ENCODE results near the gene USP6NL. TPM values are rescaled to one million over a fixed set of nuclear protein-coding genes. Genes with fewer than 3 reads are reported as not detected.

The USP6NL gene
- total RNA-seq: 10 to 100 TPM; 50.4 to 56.1 TPM
- polyA plus RNA-seq (ENCODE audit: insufficient read depth, low read depth, low replicate concordance): 64.9 TPM
- long read RNA-seq, donor 1, full-length matches to known transcripts: 7 of 7 reads
- long read RNA-seq, donor 1, partial matches to known transcripts: 0 of 7 reads
- long read RNA-seq, donor 1, other reads (novel, unspliced or antisense): 0 of 7 reads
- long read RNA-seq, donor 2, full-length matches to known transcripts: 6 of 13 reads
- long read RNA-seq, donor 2, partial matches to known transcripts: 7 of 13 reads
- long read RNA-seq, donor 2, other reads (novel, unspliced or antisense): 0 of 13 reads

- Histone ChIP-seq H3K36me3 (ENCODE audit: low read depth, missing control alignments) (no peaks in the 10 kb centered on the region), H3K4me1 (peaks cover 12% of the 10 kb centered on the region), H3K27me3 (no peaks in the 10 kb centered on the region), H3K9me3 (no peaks in the 10 kb centered on the region), H3K27ac (peak within 1 kb of the TSS; percentile 84 to 96), H3K4me3 (peak within 1 kb of the TSS; percentile 73 to 98)
- TF ChIP-seq, protein P1, sequence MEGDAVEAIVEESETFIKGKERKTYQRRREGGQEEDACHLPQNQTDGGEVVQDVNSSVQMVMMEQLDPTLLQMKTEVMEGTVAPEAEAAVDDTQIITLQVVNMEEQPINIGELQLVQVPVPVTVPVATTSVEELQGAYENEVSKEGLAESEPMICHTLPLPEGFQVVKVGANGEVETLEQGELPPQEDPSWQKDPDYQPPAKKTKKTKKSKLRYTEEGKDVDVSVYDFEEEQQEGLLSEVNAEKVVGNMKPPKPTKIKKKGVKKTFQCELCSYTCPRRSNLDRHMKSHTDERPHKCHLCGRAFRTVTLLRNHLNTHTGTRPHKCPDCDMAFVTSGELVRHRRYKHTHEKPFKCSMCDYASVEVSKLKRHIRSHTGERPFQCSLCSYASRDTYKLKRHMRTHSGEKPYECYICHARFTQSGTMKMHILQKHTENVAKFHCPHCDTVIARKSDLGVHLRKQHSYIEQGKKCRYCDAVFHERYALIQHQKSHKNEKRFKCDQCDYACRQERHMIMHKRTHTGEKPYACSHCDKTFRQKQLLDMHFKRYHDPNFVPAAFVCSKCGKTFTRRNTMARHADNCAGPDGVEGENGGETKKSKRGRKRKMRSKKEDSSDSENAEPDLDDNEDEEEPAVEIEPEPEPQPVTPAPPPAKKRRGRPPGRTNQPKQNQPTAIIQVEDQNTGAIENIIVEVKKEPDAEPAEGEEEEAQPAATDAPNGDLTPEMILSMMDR (IDR thresholded peaks at IDR 0.05): no peak
- TF ChIP-seq POLR2A (IDR thresholded peaks at IDR 0.05): no peak
- 0 to 1% methylated on average over 12 to 92 of the region's 107 CpGs for WGBS, 2 donors
- peak; percentile 92 for DNase-seq
- intact Hi-C loops (cut with DNase I; ENCODE audit: low total_unique reads): loop anchor here (10.0 kb wide), 1 partner anchor 77 kb away; no protein-coding TSS in a partner anchor
Observed at GRCh38 chr10:11611248-11612020, at the start of gene USP6NL. Gene USP6NL (minus strand): TSS chr10:11611650. CDS start chr10:11597634, 14,016 bp downstream.

DNA sequence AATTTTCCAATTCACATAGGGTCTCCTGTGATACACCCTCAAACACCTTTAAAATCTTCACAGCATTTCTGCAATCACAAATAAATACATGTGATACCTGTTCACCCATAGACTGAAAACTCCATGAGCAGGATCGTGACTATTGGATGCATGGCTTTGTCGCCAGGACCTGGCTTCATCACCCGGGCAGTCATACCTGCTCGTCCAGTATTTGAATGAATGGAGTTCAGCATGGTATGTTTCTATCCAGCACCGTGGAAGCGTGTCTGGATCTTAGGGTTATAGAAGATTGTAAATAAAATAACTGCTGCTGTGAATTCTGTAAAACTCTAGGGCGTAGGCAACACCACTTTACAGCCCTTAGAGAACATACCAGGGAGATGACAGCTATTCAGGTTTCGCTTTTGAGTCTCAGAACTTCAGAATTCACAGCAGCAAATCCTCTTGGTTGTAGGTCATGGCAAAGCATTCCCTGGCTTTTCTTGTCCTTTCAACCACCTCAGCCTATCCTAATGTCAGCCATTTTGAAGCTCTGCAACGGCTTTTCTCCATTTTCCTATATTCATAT lies 47.4 kb upstream of the USP6NL start:
- H3K9me3 ChIP-seq: no peaks in the 10 kb centered on the region
- no peak for DNase-seq
- H3K36me3 ChIP-seq (ENCODE audit: low read depth, missing control alignments): no peaks in the 10 kb centered on the region
- TF ChIP-seq, protein P1 (IDR thresholded peaks at IDR 0.05): no peak
- TF ChIP-seq POLR2A (IDR thresholded peaks at IDR 0.05): no peak
- H3K27ac ChIP-seq: no peak overlapping the region
- intact Hi-C loops (cut with DNase I; ENCODE audit: low total_unique reads): no loop called here
- H3K27me3 ChIP-seq: no peaks in the 10 kb centered on the region
- peaks cover 8% of the 10 kb centered on the region for H3K4me1 ChIP-seq
- H3K4me3 ChIP-seq: no peak overlapping the region
- 94 to 96% methylated on average over 9 of the region's 9 CpGs for WGBS, 2 donors

DNA sequence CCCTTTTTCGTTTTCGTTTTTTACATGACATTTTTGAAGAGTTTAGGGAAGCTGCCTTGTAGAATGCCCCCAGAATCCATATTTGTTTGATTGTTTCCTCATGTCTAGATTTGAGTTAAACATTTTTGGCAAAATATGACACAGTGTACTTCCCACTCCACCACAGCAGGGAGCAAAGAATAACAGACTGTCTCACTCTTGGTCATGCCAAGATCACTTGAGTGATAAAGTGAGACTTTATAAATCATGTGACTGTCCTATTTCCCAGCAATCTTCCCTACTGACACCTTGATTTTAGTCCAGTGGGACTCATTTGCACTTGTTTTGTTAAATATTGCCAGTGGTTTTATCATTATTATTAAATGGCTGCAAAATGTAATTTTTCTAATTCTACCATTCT lies 44.4 kb upstream of the USP6NL start:
- WGBS, 2 donors: 44 to 50% methylated on average over 2 of the region's 2 CpGs
- H3K27me3 ChIP-seq: no peaks in the 10 kb centered on the region
- no peaks in the 10 kb centered on the region for H3K9me3 ChIP-seq
- peaks cover 8% of the 10 kb centered on the region for H3K4me1 ChIP-seq
- intact Hi-C loops (cut with DNase I; ENCODE audit: low total_unique reads): no loop called here
- TF ChIP-seq, protein P1 (IDR thresholded peaks at IDR 0.05): no peak
- TF ChIP-seq POLR2A (IDR thresholded peaks at IDR 0.05): no peak
- H3K4me3 ChIP-seq: no peak overlapping the region
- no peak for DNase-seq
- no peaks in the 10 kb centered on the region for H3K36me3 ChIP-seq (ENCODE audit: low read depth, missing control alignments)
- H3K27ac ChIP-seq: peak overlapping the region; percentile 65 to 67

- WGBS, 2 donors: 89 to 92% methylated on average over 9 of the region's 9 CpGs
- Histone ChIP-seq H3K9me3 (no peaks in the 10 kb centered on the region), H3K27ac (no peak overlapping the region), H3K36me3 (ENCODE audit: low read depth, missing control alignments) (no peaks in the 10 kb centered on the region), H3K4me1 (peaks cover 8% of the 10 kb centered on the region), H3K4me3 (no peak overlapping the region), H3K27me3 (no peaks in the 10 kb centered on the region)
- intact Hi-C loops (cut with DNase I; ENCODE audit: low total_unique reads): no loop called here
- TF ChIP-seq, protein P1 (IDR thresholded peaks at IDR 0.05): no peak
- TF ChIP-seq POLR2A (IDR thresholded peaks at IDR 0.05): no peak
- DNase-seq: no peak
Observed at GRCh38 chr10:11654659-11655058, 43.2 kb upstream of the USP6NL start.

All from testis (tissue), 5 donors.